Measurements from ENCODE around the gene LINC00632. TPM values are rescaled to one million over a fixed set of nuclear protein-coding genes. Genes with fewer than 3 reads are reported as not detected.

Gene LINC00632
- total RNA-seq, 1 experiment from 2014 or later = 0.17 TPM

DNA sequence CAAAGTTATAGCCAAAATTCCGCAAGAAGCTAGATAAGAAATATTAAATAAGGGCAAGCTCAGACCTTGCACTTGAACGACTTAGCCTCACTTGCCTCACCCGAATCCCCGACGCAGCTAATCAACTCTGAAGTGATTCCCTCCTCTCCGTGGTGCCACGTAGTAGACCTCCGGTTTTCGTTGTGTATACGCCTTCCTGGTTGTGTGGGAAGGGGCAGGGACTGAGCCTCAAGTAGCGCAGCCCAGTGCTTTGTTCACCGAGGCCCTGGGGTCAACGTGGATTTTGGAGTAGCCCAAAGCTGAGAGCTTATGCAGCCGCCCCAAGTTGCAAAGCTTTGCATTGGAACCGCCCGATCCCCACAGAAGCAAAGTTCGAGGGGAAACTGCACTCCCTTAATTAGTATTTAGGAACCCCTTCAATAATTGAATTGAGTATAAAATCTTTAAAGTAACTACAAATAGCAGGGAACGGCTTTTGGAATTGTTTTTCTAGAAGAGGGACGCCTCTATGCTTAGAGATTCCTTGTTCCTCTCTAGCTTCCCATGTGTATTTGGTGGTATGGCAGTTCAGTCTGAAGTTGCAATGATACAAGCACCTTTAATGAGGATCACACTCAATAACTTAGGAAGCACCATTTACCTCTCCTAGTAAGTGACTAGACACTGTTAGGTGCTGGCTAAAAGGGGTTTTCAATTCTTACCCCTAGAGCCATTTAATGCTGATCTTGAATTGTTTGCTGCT is 55.7 kb downstream of the LINC00632 start:
- DNase-seq (ENCODE audit: low read depth) = peak; percentile 3

GRCh38 chrX:140766024-140766611 is 56.6 kb downstream of the LINC00632 start:
- DNase-seq (ENCODE audit: low read depth) = peak; percentile 21

DNA sequence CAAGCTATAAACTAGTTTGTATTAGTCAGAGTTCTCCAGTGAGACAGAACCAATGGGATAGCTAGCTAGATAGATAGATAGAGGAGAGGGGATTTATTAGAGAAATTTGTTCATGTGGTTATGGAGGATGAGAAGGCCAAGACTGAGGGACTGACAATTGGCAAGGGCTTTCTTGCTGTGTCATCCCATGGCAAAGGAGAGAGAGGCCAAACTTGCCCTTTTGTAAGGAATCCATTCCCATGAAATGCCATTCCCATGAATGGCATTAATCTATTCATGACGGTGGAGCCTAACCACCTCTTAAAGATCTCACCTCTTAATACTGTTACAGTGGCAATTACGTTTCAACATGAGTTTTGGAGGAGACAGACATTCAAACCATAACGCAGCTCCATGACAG is 58.1 kb downstream of the LINC00632 start:
- DNase-seq (ENCODE audit: low read depth) = peak; percentile 1

GRCh38 chrX:140775211-140775610 is 65.7 kb downstream of the LINC00632 start:
- DNase-seq (ENCODE audit: low read depth) = no peak

GRCh38 chrX:140776320-140776719 is 66.8 kb downstream of the LINC00632 start:
- no peak for DNase-seq (ENCODE audit: low read depth)

GRCh38 chrX:140794642-140795041 is 85.1 kb downstream of the LINC00632 start:
- DNase-seq (ENCODE audit: low read depth) = no peak

GRCh38 chrX:140799216-140799615 is 89.7 kb downstream of the LINC00632 start:
- DNase-seq (ENCODE audit: low read depth) = no peak

- no peak for DNase-seq (ENCODE audit: low read depth)
Observed at GRCh38 chrX:140804292-140804691, 94.7 kb downstream of the LINC00632 start.

- peak; percentile 7 for DNase-seq (ENCODE audit: low read depth)
Observed at GRCh38 chrX:140815868-140816267, 106.3 kb downstream of the LINC00632 start.

DNA sequence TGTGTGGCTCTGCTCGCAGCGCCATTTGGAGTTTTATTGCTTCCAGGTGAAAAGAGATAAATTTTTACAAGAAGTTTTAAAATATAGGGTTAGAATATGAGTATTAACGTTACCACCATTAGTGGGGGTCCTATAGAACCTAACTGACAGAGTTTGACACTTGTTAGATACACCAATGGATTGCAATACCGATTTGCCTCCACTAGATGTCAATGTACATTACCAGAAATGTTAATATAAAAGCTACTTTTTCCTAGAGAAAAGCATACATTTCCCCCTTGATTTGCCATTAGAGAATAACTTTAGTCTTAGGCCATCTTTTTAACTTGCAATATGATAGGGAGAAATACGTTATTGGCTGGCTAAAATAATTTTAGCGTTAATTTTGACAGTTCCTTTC is 108.4 kb downstream of the LINC00632 start:
- no peak for DNase-seq (ENCODE audit: low read depth)

- no peak for DNase-seq (ENCODE audit: low read depth)
Observed at GRCh38 chrX:140821280-140821679, 111.7 kb downstream of the LINC00632 start.

DNA sequence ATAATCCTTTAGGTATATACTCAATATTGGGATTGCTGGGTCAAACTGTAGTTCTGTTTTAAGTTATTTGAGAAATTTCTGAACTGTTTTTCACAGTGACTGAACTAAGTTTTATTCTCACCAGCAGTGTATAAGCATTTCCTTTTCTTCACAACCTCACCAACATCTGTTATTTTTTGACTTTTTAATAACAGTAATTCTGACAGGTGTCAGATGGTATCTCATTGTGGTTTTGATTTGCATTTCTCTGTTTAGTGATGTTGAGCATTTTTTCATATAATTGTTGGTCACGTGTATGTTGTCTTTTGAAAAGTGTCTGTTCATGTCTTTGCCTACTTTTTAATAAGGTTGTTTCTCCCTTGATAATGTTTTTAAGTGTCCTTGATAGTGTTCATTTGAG is 112.6 kb downstream of the LINC00632 start:
- DNase-seq (ENCODE audit: low read depth) = no peak

GRCh38 chrX:140822861-140823260 is 113.3 kb downstream of the LINC00632 start:
- no peak for DNase-seq (ENCODE audit: low read depth)

- DNase-seq (ENCODE audit: low read depth) = no peak
Observed at GRCh38 chrX:140836874-140837273, 127.3 kb downstream of the LINC00632 start.

Other genes with a start within 250 kb of the LINC00632 start
- not detected in 2 replicates for gene SOX3, start 204.7 kb upstream of the LINC00632 start, total RNA-seq (2014; rRNA removed; shearing (Covaris generic))